Ramos (cell line): ENCODE measurements around the gene TM7SF2.

ENCODE experiments used
- in situ Hi-C: fragments of 300-500 bp; cut with MboI; formaldehyde crosslinking; loops from one replicate; pipeline ENCODE4 v1.14.3; 2022; ENCODE audit warnings: low sequenced_read_pairs; ENCODE audit not compliant: unreplicated experiment

The TM7SF2 gene

DNA sequence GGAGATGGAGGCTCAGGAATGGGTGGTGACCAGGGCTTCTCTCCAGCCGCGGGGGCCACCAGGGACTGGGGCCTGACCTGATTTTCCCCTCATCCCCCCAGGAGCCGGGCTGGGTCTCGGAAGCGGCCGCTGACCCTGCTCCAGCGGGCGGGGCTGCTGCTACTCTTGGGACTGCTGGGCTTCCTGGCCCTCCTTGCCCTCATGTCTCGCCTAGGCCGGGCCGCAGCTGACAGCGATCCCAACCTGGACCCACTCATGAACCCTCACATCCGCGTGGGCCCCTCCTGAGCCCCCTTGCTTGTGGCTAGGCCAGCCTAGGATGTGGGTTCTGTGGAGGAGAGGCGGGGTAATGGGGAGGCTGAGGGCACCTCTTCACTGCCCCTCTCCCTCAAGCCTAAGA is 23.8 kb upstream of the TM7SF2 start:
- in situ Hi-C loops = no loop called here

GRCh38 chr11:65089621-65090020 is 22.1 kb upstream of the TM7SF2 start:
- in situ Hi-C loops = no loop called here

GRCh38 chr11:65090628-65091027 is 21.0 kb upstream of the TM7SF2 start:
- in situ Hi-C loops = no loop called here

- in situ Hi-C loops = no loop called here
These were observed 16.2 kb upstream of the TM7SF2 start for GRCh38 chr11:65095427-65095826.

GRCh38 chr11:65095974-65096806 is 15.5 kb upstream of the TM7SF2 start, which contains the start of gene VPS51:
TSS of gene VPS51 (plus strand) at chr11:65096214. CDS start at chr11:65096251, 37 bp downstream.
- in situ Hi-C loops = no loop called here

DNA sequence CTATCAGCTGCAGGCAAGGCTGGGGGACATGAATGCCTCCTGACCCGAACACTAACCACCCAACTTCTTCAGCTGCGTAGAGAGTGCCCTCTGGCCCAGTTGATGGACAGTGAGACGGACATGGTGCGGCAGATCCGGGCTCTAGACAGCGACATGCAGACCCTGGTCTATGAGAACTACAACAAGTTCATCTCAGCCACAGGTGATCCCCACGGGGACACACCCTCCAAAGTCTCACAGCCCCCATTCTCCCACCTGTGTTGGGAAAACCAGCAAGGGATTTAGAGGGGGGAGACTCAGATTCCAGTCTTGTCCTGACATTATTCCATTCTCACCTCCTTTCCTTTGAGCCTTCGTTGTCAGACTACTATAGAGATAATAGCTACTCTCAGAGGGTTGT is 14.7 kb upstream of the TM7SF2 start:
- in situ Hi-C loops = no loop called here

DNA sequence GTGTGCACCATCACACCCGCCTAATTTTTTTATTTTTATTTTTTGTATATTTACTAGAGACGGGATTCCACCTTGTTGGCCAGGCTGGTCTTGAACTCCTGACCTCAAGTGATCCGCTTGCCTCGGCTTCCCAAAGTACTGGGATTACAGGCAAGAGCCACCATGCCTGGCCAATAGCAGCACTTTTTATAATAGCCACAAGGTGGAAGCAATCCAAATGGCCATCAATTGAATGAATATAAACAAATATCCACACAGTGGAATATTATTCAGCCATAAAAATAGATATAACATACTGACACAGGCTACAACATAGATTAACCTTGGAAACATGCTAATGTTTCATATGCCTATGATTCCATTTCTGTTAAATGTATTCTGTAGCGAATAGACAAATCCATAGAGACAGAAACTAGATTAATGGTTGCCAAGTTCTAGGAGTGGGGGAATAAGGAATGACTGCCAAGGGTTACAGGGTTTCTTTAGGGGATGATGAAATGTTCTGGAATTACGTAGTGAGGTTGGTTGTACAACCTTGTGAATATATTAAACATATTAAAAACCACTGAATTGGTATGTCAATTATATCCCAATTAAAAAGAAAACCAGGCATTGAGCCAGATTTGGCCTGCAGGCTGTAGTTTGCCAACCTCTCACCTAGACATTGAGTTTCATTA is 10.9 kb upstream of the TM7SF2 start:
- in situ Hi-C loops = no loop called here

DNA sequence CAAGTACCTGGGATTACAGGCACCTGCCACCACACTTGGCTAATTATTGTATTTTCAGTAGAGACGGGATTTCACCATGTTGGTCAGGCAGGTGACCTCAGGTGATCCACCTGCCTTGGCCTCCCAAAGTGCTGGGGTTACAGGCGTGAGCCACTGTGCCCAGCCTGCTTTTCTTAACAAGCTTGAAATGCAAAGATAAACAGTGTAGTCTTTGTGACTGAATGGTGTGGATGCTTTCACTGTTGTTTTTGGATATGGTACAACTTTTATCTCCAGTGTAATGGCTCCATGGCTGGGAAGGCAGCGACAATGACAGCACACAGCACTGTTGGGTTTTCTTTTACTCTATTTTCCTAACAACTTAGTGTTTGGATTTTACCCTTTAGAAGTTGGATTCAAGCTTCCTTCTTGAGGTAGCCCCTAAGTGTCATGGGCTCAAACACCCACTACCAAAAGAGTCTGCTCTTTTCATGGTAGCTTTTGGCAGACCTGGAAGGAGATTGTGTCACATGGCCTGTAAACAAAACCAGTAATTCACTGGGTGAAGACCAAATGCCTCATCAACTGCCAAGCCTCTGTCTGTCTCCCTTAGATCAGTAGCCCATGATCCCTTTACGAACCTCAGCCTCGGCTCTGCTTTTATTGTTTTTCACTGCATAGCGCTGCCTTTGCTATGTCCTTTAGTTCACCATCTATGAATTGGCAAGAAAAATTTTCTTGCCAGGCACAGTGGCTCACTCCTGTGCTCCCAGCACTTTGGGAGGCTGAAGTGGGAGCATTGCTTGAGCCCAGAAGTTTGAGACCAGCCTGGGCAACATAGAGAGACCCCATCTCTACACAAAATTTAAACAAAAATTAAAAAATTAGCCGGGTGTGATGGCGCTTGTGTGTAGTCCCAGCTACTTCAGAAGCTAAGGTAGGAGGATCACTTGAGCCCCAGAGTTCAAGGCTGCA is 9.3 kb upstream of the TM7SF2 start:
- in situ Hi-C loops = no loop called here

- in situ Hi-C loops = no loop called here
These were observed 8.2 kb upstream of the TM7SF2 start for GRCh38 chr11:65103476-65103875.

GRCh38 chr11:65104628-65105027 is 7.0 kb upstream of the TM7SF2 start:
- in situ Hi-C loops = no loop called here

DNA sequence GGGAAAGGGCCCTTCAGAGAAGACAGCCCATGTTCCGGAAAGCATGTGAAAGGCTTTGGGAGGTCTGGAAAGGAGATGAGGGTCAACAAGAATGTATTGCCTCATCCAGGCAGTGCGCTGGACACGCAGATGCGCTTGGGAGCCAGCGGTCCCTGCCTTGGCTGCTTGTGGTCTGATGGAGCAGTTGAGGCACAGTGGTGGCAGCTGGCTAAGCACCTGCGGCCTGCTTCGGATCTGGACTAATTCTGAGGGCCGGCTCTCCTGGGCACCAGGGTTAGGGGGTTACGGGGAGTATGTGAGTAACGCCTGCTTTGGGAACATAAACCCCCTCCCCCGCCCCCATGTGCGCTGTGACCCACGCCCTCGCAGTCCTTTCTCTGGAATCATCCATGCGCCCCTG is 4.6 kb upstream of the TM7SF2 start:
- in situ Hi-C loops = no loop called here

DNA sequence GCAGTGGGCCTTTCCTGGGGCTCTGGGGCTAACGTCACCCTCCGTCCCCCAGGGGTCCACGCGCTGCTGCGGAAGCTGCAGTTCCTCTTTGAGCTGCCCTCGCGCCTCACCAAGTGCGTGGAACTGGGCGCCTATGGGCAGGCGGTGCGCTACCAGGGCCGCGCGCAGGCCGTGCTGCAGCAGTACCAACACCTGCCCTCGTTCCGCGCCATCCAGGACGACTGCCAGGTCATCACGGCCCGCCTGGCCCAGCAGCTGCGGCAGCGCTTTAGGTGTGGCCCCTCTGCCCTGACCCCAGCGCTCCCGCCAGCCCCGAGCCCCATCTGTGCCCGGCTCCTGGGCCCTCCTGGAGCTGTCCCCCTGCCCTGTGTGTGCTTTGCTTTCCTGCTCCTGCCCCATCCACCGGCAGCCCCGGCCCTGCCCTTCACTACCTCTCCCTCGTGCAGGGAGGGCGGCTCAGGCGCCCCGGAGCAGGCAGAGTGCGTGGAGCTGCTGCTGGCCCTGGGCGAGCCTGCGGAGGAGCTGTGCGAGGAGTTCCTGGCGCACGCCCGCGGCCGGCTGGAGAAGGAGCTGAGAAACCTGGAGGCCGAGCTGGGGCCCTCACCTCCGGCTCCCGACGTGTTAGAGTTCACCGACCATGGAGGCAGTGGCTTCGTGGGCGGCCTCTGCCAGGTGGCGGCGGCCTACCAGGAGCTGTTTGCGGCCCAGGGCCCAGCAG is 3.8 kb upstream of the TM7SF2 start:
- in situ Hi-C loops = no loop called here

DNA sequence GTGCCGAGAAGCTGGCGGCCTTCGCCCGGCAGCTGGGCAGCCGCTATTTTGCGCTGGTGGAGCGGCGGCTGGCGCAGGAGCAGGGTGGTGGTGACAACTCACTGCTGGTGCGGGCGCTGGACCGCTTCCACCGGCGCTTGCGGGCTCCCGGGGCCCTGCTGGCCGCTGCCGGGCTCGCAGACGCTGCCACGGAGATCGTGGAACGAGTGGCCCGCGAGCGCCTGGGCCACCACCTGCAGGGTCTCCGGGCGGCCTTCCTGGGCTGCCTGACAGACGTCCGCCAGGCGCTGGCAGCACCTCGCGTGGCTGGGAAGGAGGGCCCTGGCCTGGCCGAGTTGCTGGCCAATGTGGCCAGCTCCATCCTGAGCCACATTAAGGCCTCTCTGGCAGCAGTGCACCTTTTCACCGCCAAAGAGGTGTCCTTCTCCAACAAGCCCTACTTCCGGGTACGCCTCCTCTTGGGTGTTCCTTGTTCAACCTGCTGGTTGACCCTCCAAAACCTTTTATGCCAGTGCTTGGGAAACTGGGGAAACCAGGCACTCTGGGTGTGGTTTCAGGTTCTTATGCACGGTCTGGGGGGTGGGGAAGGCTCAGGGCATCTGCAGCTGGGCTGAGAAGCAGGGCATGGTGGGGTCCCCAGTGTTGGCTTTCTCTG is 3.1 kb upstream of the TM7SF2 start:
- in situ Hi-C loops = no loop called here

- in situ Hi-C loops = loop anchor here (5.0 kb wide), 2 partner anchors 73 to 262 kb away; partner anchors contain the start of gene CAPN1
These were observed 2.2 kb upstream of the TM7SF2 start for GRCh38 chr11:65109231-65110198.

DNA sequence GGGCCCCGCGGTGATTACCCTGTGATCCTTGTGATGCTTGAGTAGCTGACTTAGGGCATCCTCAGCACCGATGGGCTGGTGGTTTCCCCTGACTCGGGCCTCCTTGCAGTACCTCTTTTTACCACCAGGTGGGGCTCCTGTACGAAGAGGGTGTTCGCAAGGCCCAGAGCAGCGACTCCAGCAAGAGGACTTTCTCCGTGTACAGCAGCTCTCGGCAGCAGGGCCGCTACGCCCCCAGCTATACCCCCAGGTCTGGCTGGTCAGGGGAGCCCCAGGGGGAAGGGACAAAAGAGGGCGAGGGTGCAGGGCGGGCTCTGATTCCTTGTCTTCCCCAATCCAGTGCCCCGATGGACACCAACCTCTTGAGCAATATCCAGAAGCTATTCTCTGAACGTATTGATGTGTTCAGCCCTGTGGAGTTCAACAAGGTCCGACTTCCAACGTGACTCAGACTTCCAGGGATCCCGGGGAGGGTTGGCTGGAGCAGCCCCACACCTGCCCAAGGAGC is 1.3 kb upstream of the TM7SF2 start:
- in situ Hi-C loops = loop anchor here (5.0 kb wide), 2 partner anchors 72 to 263 kb away; partner anchors contain the start of gene CAPN1

GRCh38 chr11:65111159-65111743 is 421 bp upstream of the TM7SF2 start:
- in situ Hi-C loops = loop anchor here (5.0 kb wide), 2 partner anchors 71 to 264 kb away; partner anchors contain the start of gene CAPN1
